Panc1 (cell line): ENCODE data around the gene PPP1R13L.

Experiments
- CTCF ChIP-seq: fragments of 450-650 bp; IDR thresholded peaks from 2 replicates; pipeline ENCODE4 v1.5.1; 2017; ENCODE audit warnings: mild to moderate bottlenecking
- POLR2AphosphoS5 ChIP-seq: IDR thresholded peaks from 2 replicates; pipeline ENCODE4 v1.6.1; 2012; ENCODE audit warnings: mild to moderate bottlenecking, low read depth, low read length, moderate library complexity
- REST ChIP-seq, 2 experiments: IDR thresholded peaks; 2 replicates each; pipeline ENCODE4 v1.6.1; 2011 to 2012; ENCODE audit warnings: low read depth in 2 of 2, control low read depth in 1 of 2, low read length in 1 of 2, mild to moderate bottlenecking in 1 of 2, moderate library complexity in 1 of 2; ENCODE audit not compliant: insufficient read depth in 1 of 2
- TCF7L2 ChIP-seq: IDR thresholded peaks from 2 replicates; pipeline ENCODE4 v1.6.1; 2011; ENCODE audit warnings: mild to moderate bottlenecking, low read depth, low read length, inconsistent platforms

- TF ChIP-seq CTCF (no peak), TCF7L2 (no peak), POLR2AphosphoS5 (no peak), REST (IDR thresholded peaks at IDR 0.05; ENCODE audit: insufficient read depth in 1 of 2, low read depth in 2 of 2, low read length in 1 of 2) (no peak)
These were observed 64.5 kb downstream of the PPP1R13L start, which contains the start of gene KLC3 for GRCh38 chr19:45340232-45340898.
